HepG2 (cell line): ENCODE results near the gene CCR9. TPM values are rescaled to one million over a fixed set of nuclear protein-coding genes. Genes with fewer than 3 reads are reported as not detected.

Experiments used
- ATAC-seq: fragments of 200-7000 bp; cut with Tn5 transposase; 3 replicates; pipeline ENCODE4 v1.9.1; 2020; ENCODE audit warnings: mild to moderate bottlenecking, moderate library complexity
- BruUV-seq: library from RNA; stranded (reverse); fragments of 400-500 nt; replicated peaks from 2 replicates; lab custom pipeline; 2021; lab: Mats Ljungman, UMichigan
- CTCF ChIA-PET: fragments of 300-600 bp; formaldehyde crosslinking; extraction: SDS; loops from one replicate; lab custom pipeline; 2021; ENCODE audit warnings: low total read pairs, inconsistent platforms, low intra/inter-chr PET ratio; lab: Yijun Ruan, JAX
- POLR2A ChIA-PET: fragments of 350-600 bp; sonication (Branson Sonifier 250); formaldehyde crosslinking; loops from one replicate; lab custom pipeline; 2020; ENCODE audit warnings: antibody characterized with exemption, inconsistent platforms; lab: Yijun Ruan, JAX
- DNase-seq: peaks from one replicate; pipeline ENCODE4 v3.0.0-alpha.2; 2015; ENCODE audit warnings: low spot score
- FAIRE-seq: peaks from 3 replicates; lab custom pipeline; 2011; peaks lifted over from hg19 to GRCh38; lab: Jason Lieb, UNC
- H2AFZ ChIP-seq: one replicate; pipeline ENCODE4 v1.6.1; 2011; ENCODE audit warnings: low read length, inconsistent platforms
- H3K27ac ChIP-seq: fragments of 300-600 bp; 3 replicates; pipeline ENCODE4 v1.8.0; 2011; ENCODE audit warnings: mixed run types, mild to moderate bottlenecking, mixed read lengths, low read length, inconsistent platforms; ENCODE audit not compliant: insufficient read depth; ENCODE audit errors: extremely low read length
- H3K27me3 ChIP-seq, 2 experiments: fragments of 200-600 bp in 1 of 2; 2 replicates in 1 of 2; 3 replicates in 1 of 2; pipeline versions ENCODE4 v1.6.0 to v1.8.0; 2011; ENCODE audit warnings: low read length in 2 of 2, mild to moderate bottlenecking in 2 of 2, moderate library complexity in 2 of 2, inconsistent platforms in 1 of 2; ENCODE audit not compliant: insufficient read depth in 2 of 2, control insufficient read depth in 1 of 2
- H3K36me3 ChIP-seq, 2 experiments: fragments of 200-600 bp in 1 of 2; replicated peaks in 1 of 2; 2 replicates in 1 of 2; 3 replicates in 1 of 2; pipeline versions ENCODE4 v1.5.1 to v1.8.0; 2011; ENCODE audit warnings: low read length in 2 of 2, inconsistent platforms in 1 of 2; ENCODE audit not compliant: insufficient read depth in 2 of 2, control insufficient read depth in 1 of 2
- H3K4me1 ChIP-seq: 2 replicates; pipeline ENCODE4 v1.5.1; 2012; ENCODE audit warnings: low read length, inconsistent platforms; ENCODE audit not compliant: insufficient read depth
- H3K4me2 ChIP-seq: 2 replicates; pipeline ENCODE4 v1.6.0; 2011; ENCODE audit warnings: low read depth, low read length, inconsistent platforms
- H3K4me3 ChIP-seq, 3 experiments: fragments of 200-600 bp in 1 of 3; sonication (generic), shearing (Covaris generic) in 1 of 3; replicated peaks in 1 of 3; 2 replicates each; pipeline ENCODE4 v1.5.1; 2011 to 2016; ENCODE audit warnings: low read length in 3 of 3, inconsistent platforms in 2 of 3, low read depth in 2 of 3, mild to moderate bottlenecking in 2 of 3, control low read depth in 1 of 3, mixed read lengths in 1 of 3; ENCODE audit not compliant: insufficient read depth in 1 of 3
- H3K79me2 ChIP-seq: one replicate; pipeline ENCODE4 v1.6.1; 2011; ENCODE audit warnings: low read length, inconsistent platforms; ENCODE audit not compliant: insufficient read depth
- H3K9ac ChIP-seq: 2 replicates; pipeline ENCODE4 v1.6.0; 2011; ENCODE audit warnings: mild to moderate bottlenecking, low read depth, low read length, inconsistent platforms; ENCODE audit not compliant: insufficient read depth
- H3K9me3 ChIP-seq: 2 replicates; pipeline ENCODE4 v1.5.1; 2012; ENCODE audit warnings: mild to moderate bottlenecking, low read length
- H4K20me1 ChIP-seq: 2 replicates; pipeline ENCODE4 v1.6.0; 2011; ENCODE audit warnings: inconsistent platforms, mild to moderate bottlenecking, low read length, moderate library complexity; ENCODE audit not compliant: insufficient read depth
- CC2D1A ChIP-seq: sonication (generic); formaldehyde crosslinking; IDR thresholded peaks from 2 replicates; pipeline ENCODE4 v1.8.1; 2023; ENCODE audit warnings: mild to moderate bottlenecking, missing genetic modification reagents
- CREB3 ChIP-seq: sonication (generic); formaldehyde crosslinking; IDR thresholded peaks from 2 replicates; pipeline ENCODE4 v1.5.0; 2020; ENCODE audit warnings: missing genetic modification reagents
- CSRNP2 ChIP-seq: sonication (generic); formaldehyde crosslinking; conservative IDR thresholded peaks from 2 replicates; pipeline ENCODE4 v1.8.0; 2022; ENCODE audit warnings: low read depth, missing genetic modification reagents
- HNRNPLL ChIP-seq: fragments of 200-400 bp; formaldehyde crosslinking; IDR thresholded peaks from 2 replicates; pipeline ENCODE4 v1.6.1; 2017; ENCODE audit warnings: mild to moderate bottlenecking, low read depth, low read length; ENCODE audit not compliant: poor library complexity, severe bottlenecking
- MED1 ChIP-seq: sonication (generic); formaldehyde crosslinking; IDR thresholded peaks from 2 replicates; pipeline ENCODE4 v1.4.0; 2020; ENCODE audit warnings: missing genetic modification reagents
- NONO ChIP-seq, 2 experiments: fragments of 450-650 bp in 1 of 2; sonication (generic) in 1 of 2; formaldehyde crosslinking in 1 of 2; IDR thresholded peaks in 1 of 2; conservative IDR thresholded peaks in 1 of 2; 2 replicates each; pipeline versions ENCODE4 v1.6.1 to v1.8.0; 2017 to 2022; ENCODE audit warnings: mild to moderate bottlenecking in 1 of 2, missing genetic modification reagents in 1 of 2, moderate library complexity in 1 of 2
- RXRA ChIP-seq: sonication (generic); formaldehyde crosslinking; IDR thresholded peaks from 2 replicates; pipeline ENCODE4 v1.5.1; 2020; ENCODE audit warnings: missing genetic modification reagents
- ZBTB4 ChIP-seq: sonication (generic); formaldehyde crosslinking; IDR thresholded peaks from 2 replicates; pipeline ENCODE4 v1.4.0; 2020; ENCODE audit warnings: missing genetic modification reagents, mild to moderate bottlenecking, borderline replicate concordance
- ZBTB43 ChIP-seq: sonication (generic); formaldehyde crosslinking; conservative IDR thresholded peaks from 2 replicates; pipeline ENCODE4 v1.4.0; 2020; ENCODE audit warnings: missing genetic modification reagents
- ZNF431 ChIP-seq: sonication (generic); formaldehyde crosslinking; IDR thresholded peaks from 2 replicates; pipeline ENCODE4 v1.9.0; 2022; ENCODE audit warnings: missing genetic modification reagents, low read depth, mild to moderate bottlenecking, borderline replicate concordance
- ZNF503 ChIP-seq: sonication (generic); formaldehyde crosslinking; IDR thresholded peaks from 2 replicates; pipeline ENCODE4 v1.4.0; 2020; ENCODE audit warnings: missing genetic modification reagents
- ZNF841 ChIP-seq: sonication (generic); formaldehyde crosslinking; IDR thresholded peaks from 2 replicates; pipeline ENCODE4 v1.8.1; 2023; ENCODE audit warnings: missing genetic modification reagents, borderline replicate concordance
- WGBS: methylation state at CpG from one replicate; pipeline ENCODE4 v1.1.6; 2017; ENCODE audit warnings: low lambda C conversion rate; 5-methylcytosine and 5-hydroxymethylcytosine counted together
- in situ Hi-C: cut with HindIII; loops from 2 replicates; pipeline ENCODE4 v1.10.0; 2017; ENCODE audit warnings: low pct_unique_long_range_greater_than_20kb; ENCODE audit not compliant: extremely low pct_ligation_motif_present
- intact Hi-C: fragments of 100-400 bp; cut with micrococcal nuclease; formaldehyde crosslinking; loops from one replicate; pipeline ENCODE4 v1.10.0; 2022; ENCODE audit not compliant: unreplicated experiment
- polyA plus RNA-seq, 8 experiments: library from polyadenylated mRNA; depleted of rRNA in 3 of 8; stranded (reverse) in 7 of 8; unstranded in 1 of 8; fragments of >200 nt; fragmentation: Illumina TruSeq in 4 of 8; extraction: Trizol in 4 of 8; gene quantifications; 2 replicates each; pipeline versions ENCODE4 v1.2.1 to v1.2.3, GENCODE V29; 2011 to 2016; ENCODE audit warnings: low read depth in 4 of 8, missing spikeins in 1 of 8, mixed read lengths in 1 of 8; ENCODE audit not compliant: insufficient read depth in 1 of 8
- total RNA-seq, 5 experiments: library from RNA; depleted of rRNA; stranded (reverse); fragments of >200 nt; fragmentation: Illumina TruSeq; extraction: Trizol; gene quantifications; 2 replicates each; pipeline ENCODE4 v1.2.3, GENCODE V29; 2016; ENCODE audit warnings: low read depth in 1 of 5

Gene CCR9
- total and polyA plus RNA-seq, 2 of the 13 experiments (the other 11 are each of a cell fraction or from before 2014, with no cell fraction given): not detected

GRCh38 chr3:45887759-45888511, 1.6 kb downstream of the CCR9 start:
- no peak overlapping the region for H3K27ac ChIP-seq
- no peaks in the 10 kb centered on the region for H3K4me1 ChIP-seq
- no peak for FAIRE-seq
- H3K4me2 ChIP-seq: no peak overlapping the region
- TF ChIP-seq CC2D1A (CRISPR knock-in tag) (no peak), HNRNPLL (no peak), RXRA (CRISPR knock-in tag) (no peak), ZBTB4 (CRISPR knock-in tag) (no peak), ZNF841 (CRISPR knock-in tag) (no peak), CSRNP2 (no peak), CREB3 (CRISPR knock-in tag) (no peak), NONO (IDR thresholded peaks at IDR 0.05) (no peak), NONO (CRISPR knock-in tag; conservative IDR thresholded peaks at IDR 0.05) (no peak), ZBTB43 (no peak), ZNF503 (CRISPR knock-in tag) (no peak), MED1 (no peak), ZNF431 (CRISPR knock-in tag) (no peak)
- H4K20me1 ChIP-seq: no peaks in the 10 kb centered on the region
- DNase-seq: no peak
- peak; percentile 30; the same call in 1 of the 3 replicates for ATAC-seq
- intact Hi-C loops (no loop called here), in situ Hi-C loops (no loop called here)
- BruUV-seq: no TSS peak
- H3K79me2 ChIP-seq: no peaks in the 10 kb centered on the region
- 26% methylated on average over 7 of the region's 7 CpGs for WGBS
- no peaks in the 10 kb centered on the region for H3K36me3 ChIP-seq
- no peak overlapping the region for H3K9ac ChIP-seq
- peaks cover 0 to 4% of the 10 kb centered on the region in 2 experiments; a peak in 1 of 5 replicates for H3K27me3 ChIP-seq
- no peaks in the 10 kb centered on the region for H3K9me3 ChIP-seq
- POLR2A ChIA-PET: no interaction called here
- H2AFZ ChIP-seq: no peak overlapping the region
- H3K4me3 ChIP-seq: no peak overlapping the region
- CTCF ChIA-PET: no interaction called here
